ENCODE results near the gene CLCN1.

- no peak for TF ChIP-seq SMC3 (IDR thresholded peaks at IDR 0.05; ENCODE audit: low read depth, low read length)
- TF ChIP-seq, protein P1, sequence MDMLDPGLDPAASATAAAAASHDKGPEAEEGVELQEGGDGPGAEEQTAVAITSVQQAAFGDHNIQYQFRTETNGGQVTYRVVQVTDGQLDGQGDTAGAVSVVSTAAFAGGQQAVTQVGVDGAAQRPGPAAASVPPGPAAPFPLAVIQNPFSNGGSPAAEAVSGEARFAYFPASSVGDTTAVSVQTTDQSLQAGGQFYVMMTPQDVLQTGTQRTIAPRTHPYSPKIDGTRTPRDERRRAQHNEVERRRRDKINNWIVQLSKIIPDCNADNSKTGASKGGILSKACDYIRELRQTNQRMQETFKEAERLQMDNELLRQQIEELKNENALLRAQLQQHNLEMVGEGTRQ (IDR thresholded peaks at IDR 0.05; ENCODE audit: low read depth, low read length) = no peak
- TF ChIP-seq, protein P2, sequence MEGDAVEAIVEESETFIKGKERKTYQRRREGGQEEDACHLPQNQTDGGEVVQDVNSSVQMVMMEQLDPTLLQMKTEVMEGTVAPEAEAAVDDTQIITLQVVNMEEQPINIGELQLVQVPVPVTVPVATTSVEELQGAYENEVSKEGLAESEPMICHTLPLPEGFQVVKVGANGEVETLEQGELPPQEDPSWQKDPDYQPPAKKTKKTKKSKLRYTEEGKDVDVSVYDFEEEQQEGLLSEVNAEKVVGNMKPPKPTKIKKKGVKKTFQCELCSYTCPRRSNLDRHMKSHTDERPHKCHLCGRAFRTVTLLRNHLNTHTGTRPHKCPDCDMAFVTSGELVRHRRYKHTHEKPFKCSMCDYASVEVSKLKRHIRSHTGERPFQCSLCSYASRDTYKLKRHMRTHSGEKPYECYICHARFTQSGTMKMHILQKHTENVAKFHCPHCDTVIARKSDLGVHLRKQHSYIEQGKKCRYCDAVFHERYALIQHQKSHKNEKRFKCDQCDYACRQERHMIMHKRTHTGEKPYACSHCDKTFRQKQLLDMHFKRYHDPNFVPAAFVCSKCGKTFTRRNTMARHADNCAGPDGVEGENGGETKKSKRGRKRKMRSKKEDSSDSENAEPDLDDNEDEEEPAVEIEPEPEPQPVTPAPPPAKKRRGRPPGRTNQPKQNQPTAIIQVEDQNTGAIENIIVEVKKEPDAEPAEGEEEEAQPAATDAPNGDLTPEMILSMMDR (conservative IDR thresholded peaks at IDR 0.05; ENCODE audit: low read depth, low read length) = no peak
- no peak for TF ChIP-seq NFE2L2 (IDR thresholded peaks at IDR 0.05; ENCODE audit: low read depth, low read length)
- no peak for TF ChIP-seq POLR2A (IDR thresholded peaks at IDR 0.05; ENCODE audit: low read depth, low read length)
- TF ChIP-seq CHD1 (IDR thresholded peaks at IDR 0.05; ENCODE audit: low read depth, low read length) = no peak
- TF ChIP-seq FOS (IDR thresholded peaks at IDR 0.05; ENCODE audit: low read depth, low read length) = no peak
- no peak for TF ChIP-seq MAFK (IDR thresholded peaks at IDR 0.05; ENCODE audit: low read depth, low read length)
- TF ChIP-seq RAD21 (IDR thresholded peaks at IDR 0.05; ENCODE audit: low read length) = no peak
- no peak for TF ChIP-seq MXI1 (IDR thresholded peaks at IDR 0.05; ENCODE audit: borderline replicate concordance, low read depth, low read length)
- no peak for TF ChIP-seq ELK1 (IDR thresholded peaks at IDR 0.05; ENCODE audit: borderline replicate concordance, low read depth, low read length)
Measured at GRCh38 chr7:143385891-143386781, 70.2 kb downstream of the CLCN1 start.

Data from IMR-90 (cell line).